H54 (cell line): ENCODE results near the gene CARD16.
"Not testable (repeated sequence)": the region's sequence is repeated elsewhere in the genome, so short reads cannot be mapped to it uniquely, and the experiment has no call there.

Experiments used
- DNase-seq: peaks from one replicate; pipeline ENCODE4 v3.0.0; 2011; ENCODE audit warnings: low spot score, mixed read lengths; ENCODE audit not compliant: insufficient read length
- FAIRE-seq: peaks from 3 replicates; lab custom pipeline; 2011; peaks lifted over from hg19 to GRCh38; lab: Jason Lieb, UNC
- POLR2A ChIP-seq: IDR thresholded peaks from 2 replicates; pipeline ENCODE4 v1.6.1; 2011; ENCODE audit warnings: low read depth, mild to moderate bottlenecking, low read length

The CARD16 gene

DNA sequence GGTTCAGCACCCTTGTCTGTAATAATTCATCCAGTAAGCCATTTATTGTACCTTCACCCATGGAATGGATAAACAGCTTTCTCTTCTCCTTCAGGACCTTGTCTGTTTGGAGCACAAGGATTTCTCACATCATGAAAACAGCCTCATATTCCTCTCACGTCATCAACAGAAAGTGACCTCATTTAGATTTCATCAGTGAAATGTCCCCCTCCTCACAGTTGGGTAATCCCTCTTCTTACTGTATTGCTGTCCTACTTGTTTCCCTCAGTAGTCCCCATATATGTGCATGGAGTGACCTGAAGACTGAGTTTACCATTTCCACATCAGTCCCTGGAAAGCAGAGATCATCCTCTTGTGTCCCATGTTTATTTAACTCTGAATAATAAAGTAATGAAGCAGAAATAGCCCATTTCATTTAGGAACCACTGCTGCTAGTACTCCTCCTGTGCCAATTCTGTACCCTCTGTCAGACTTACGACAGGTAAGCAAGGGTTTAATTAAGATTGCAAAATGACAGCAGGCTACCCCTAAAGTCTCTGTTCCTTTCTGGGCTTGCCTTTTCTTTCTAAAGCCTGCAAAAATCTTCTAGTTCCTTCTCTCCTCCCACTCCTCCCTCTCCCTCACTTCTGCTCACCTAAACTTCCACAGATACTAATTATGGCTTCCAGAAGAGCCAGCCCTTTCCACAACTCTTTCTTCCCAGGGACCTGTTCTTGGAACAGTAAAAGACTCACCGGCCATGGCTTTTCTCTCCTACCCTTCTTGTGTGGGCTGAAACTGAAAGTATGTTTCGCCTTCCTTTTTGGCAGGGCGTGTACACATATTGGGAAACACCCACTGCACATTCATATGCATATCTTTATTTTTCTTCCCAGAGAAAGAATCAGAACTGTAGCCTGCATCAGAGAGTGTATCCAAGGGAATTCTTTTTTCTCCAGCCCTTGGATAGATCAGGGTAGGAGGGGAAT, at the start of gene CARD16:
Gene CARD16, minus strand, starts transcription at position 779 of the 968 bp plus-strand sequence. Its CDS starts 38 bp downstream, at position 741.
- not testable (repeated sequence) for DNase-seq
- FAIRE-seq, result peak; percentile 36

DNA sequence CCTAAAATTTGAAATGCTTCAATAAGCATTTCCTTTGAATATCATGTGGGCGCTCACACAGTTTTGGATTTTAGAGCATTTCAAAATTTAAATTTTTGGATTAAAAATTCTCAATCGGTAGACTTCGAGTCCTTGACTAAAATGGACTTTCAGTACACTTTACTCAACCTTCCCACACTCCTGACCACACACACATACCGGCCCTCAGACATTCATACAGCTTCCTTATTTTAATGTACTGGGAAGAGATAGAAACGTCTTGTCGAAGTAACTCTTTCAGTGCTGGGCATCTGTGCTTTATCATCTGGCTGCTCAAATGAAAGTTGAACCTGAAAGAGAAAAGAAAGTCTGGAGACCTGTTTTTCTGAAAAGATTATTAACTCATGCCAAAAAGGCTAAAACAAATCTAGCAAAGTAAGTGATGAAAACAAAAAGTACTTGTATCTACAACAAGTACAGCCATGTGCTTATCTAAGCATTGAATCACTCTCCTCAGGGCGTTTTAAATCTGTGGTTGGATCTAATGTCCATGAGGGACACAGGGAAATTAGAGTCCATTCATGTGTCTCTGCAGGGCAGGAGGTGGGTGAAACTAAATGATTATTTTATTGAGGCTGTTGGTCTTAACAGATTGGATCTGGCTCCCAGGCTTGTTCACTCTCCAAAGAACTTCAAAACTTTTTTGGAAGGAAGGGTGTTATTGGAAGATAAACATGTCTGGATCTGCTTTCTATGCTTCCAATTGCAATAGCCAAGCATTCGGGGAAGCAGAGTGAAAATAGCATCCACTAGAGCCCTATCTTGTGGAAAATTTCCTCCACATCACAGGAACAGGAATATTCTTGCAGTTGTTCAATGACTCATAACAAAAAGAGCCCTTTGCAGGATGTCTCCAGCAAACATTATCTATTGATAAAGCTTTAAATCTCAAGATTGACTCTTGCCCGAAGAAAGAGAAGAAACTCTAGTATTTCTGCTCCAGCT, 47.4 kb upstream of the CARD16 start:
- FAIRE-seq, result no peak
- TF ChIP-seq POLR2A, result no peak
- no peak for DNase-seq

- DNase-seq (no peak), FAIRE-seq (no peak)
- TF ChIP-seq POLR2A, result no peak
Observed at GRCh38 chr11:105081412-105082150, 36.4 kb upstream of the CARD16 start.

DNA sequence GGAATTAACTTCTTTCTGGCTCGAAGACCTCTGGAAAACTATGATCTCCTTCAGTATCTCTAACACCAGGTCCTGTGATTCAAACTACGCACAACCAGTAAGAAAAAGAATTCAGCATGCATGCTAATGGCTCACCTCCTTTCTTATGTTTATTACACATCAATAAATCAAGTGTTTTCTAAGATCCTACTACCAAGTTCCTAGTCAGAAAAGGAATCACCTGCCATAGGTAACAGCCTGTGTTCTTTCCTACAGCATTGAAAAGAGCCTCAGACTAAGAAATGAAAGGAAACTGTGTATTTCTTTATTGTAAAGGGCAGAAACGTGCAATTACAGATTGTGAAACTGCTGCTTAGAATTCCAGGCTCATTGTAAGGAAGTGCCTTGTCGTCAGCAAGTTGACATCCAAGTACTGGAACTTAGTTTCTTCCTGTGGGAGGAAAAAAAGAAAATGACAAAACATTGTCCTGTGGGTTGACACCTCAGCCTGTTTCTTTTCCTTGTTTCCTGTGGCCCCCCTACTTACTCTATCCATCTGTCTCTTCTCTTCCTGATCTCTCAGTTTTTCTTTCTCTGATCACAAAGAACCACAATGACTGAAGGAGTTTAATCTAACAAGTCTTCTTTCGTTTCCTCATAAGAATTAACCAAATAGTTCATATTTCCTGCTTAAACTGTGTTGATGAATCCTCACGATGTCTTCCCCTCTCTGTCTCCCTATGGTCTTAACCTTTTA, 35.2 kb upstream of the CARD16 start:
- DNase-seq, result not testable (repeated sequence)
- peak; percentile 41 for FAIRE-seq

DNA sequence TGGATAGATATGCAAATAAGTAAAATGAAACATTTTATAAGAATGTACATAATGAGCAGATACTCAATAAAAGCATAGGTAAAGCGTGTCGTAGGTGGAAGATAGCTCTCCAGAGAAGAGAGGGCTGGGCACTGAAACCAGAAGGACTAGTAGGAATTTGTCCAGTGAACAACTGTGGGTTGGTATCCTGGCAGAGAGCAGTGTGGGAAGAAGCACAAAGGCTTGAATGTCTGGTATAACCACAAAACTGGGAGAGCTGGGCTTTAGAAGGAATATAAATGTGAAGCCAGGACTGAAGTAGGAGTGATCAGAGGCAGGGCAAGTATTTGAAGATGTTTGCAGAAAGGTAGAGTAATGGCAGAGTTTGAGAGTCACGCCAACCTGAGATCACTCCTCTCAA, 33.1 kb upstream of the CARD16 start:
- TF ChIP-seq POLR2A, result no peak
- DNase-seq (no peak), FAIRE-seq (no peak)

DNA sequence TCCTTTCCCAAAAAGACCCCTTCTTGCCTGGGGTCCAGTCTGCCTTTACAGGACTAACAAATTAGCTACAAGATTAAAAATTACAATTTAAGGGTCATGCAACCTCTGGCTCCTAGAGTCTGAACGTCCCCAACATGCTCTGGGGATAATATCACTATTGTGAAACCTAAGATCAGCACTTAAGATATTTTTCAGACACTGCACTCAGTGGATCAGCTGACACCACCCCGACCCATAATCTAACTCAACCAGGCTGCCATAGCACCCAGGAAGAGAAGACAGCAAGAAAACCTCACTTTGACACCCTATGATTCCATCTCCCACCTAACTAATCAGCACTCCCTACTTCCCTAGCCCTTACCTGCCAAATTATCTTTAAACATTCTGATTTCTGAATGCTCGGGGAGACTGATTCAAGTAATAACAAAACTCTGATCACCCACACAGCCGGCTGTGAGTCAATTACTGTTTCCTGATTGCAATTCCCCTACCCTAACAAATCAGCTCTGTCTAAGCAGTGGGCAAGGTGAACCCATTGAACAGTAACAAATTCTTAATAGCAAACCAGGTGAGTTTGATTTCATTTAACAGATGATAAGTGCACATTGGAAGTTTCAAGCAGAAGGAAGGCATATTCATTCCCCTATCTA, 32.1 kb upstream of the CARD16 start:
- not testable (repeated sequence) for FAIRE-seq, DNase-seq

- TF ChIP-seq POLR2A, result no peak
- DNase-seq (no peak), FAIRE-seq (no peak)
Observed at GRCh38 chr11:105074166-105074530, 29.0 kb upstream of the CARD16 start.

- no peak for TF ChIP-seq POLR2A
- DNase-seq, result no peak
- no peak for FAIRE-seq
Observed at GRCh38 chr11:105073456-105074165, 28.5 kb upstream of the CARD16 start.

DNA sequence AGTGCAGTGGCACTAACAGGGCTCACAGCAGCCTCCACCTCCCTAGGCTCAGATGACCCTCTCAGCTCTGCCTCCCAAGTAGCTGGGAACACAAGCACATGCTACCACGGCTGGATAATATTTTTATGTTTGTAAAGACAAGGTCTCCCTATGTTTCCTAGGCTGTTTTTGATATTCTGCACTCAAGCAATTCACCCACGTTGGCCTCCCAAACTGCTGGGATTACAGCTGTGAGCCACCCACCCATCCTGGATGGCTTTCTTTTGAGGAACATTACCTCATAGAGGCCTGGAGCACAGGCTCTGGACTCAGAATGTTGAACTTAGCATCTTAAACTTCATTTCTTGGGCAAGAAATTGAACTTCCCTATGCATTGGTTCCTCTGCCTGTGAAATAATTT, 26.9 kb upstream of the CARD16 start:
- not testable (repeated sequence) for DNase-seq, FAIRE-seq

- TF ChIP-seq POLR2A, result no peak
- FAIRE-seq (no peak), DNase-seq (no peak)
Observed at GRCh38 chr11:105071089-105071732, 26.1 kb upstream of the CARD16 start.

- no peak for FAIRE-seq
Observed at GRCh38 chr11:105070306-105070705, 25.2 kb upstream of the CARD16 start.

GRCh38 chr11:105069749-105070148, 24.6 kb upstream of the CARD16 start:
- not testable (repeated sequence) for DNase-seq
- peak; percentile 66 for FAIRE-seq

More at GRCh38 chr11:105070306-105070705, 25.2 kb upstream of the CARD16 start:
- TF ChIP-seq POLR2A, result no peak
- DNase-seq, result no peak

DNA sequence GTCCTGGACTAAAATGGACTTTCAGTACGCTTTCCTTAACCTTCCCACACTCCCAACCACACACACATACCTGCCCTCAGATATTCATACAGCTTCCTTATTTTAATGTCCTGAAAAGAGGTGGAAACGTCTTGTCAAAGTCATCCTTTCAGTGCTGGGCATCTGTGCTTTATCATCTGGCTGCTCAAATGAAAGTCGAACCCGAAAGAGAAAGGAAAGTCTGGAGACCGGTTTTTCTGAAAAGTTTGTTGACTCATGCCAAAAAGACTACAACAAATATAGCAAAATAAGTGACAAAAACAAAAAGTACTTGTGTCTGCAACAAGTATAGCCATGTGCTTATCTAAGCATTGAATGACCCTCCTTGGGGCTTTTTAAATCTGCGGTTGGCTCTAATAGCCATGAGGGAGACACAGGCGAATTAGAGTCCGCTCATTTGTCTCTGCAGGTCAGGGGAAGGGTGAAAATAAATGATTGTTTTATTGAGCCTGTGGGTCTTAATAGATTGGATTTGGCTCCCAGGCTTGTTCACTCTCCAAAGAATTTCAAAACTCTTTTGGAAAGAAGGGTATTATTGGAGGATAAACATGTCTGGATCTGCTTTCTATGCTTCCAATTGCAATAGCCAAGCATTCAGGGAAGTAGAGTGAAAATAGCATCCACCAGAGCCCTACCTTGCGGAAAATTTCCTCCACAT, 18.3 kb upstream of the CARD16 start:
- FAIRE-seq, result not testable (repeated sequence)

More for the DNA sequence above, 18.3 kb upstream of the CARD16 start:
- not testable (repeated sequence) for DNase-seq
